ENCODE data around the gene RNF112.

RNF112 gene

GRCh38 chr17:19383681-19384470 is 27.2 kb upstream of the RNF112 start:
- H2AK5ac ChIP-seq (ENCODE audit: low read depth, low read length), result no peak overlapping the region
- H2BK15ac ChIP-seq (ENCODE audit: low read length), result no peak overlapping the region
- H3K36me3 ChIP-seq (replicated peaks in 1 of 2; ENCODE audit: control insufficient read depth in 2 of 2, insufficient read depth in 2 of 2, low read length in 2 of 2), result peaks cover 50 to 68% of the 10 kb centered on the region in 2 donors
- H3K23ac ChIP-seq (ENCODE audit: low read depth, low read length, poor library complexity), result peak overlapping the region; percentile 66
- no peak overlapping the region for H4K91ac ChIP-seq (ENCODE audit: low read depth, low read length, poor library complexity)
- H2AFZ ChIP-seq (ENCODE audit: low read length), result no peak overlapping the region
- H2BK120ac ChIP-seq (ENCODE audit: low read depth, low read length), result no peak overlapping the region
- WGBS, 2 donors (ENCODE audit: extremely low coverage in 2 of 2, insufficient read length in 2 of 2, insufficient replicate concordance in 1 of 2), result no CpG with 5 or more reads among the region's 6 CpGs
- H3K9ac ChIP-seq (ENCODE audit: low read depth, low read length, poor library complexity), result no peak overlapping the region
- H3K4me1 ChIP-seq (ENCODE audit: control insufficient read depth in 2 of 2, insufficient read depth in 1 of 2, low read depth in 1 of 2, low read length in 2 of 2), result peaks cover 19 to 25% of the 10 kb centered on the region in 2 donors
- H3K14ac ChIP-seq (ENCODE audit: low read length), result no peak overlapping the region
- no peak overlapping the region for H3K4me2 ChIP-seq (ENCODE audit: insufficient read depth, low read length, poor library complexity, severe bottlenecking)
- H3K4ac ChIP-seq (ENCODE audit: low read length), result no peak overlapping the region
- H3K9me3 ChIP-seq (replicated peaks in 1 of 2; ENCODE audit: control insufficient read depth in 2 of 2, insufficient read depth in 1 of 2, low read depth in 1 of 2, low read length in 2 of 2), result no peaks in the 10 kb centered on the region
- peaks cover 9% of the 10 kb centered on the region for H3K79me1 ChIP-seq (ENCODE audit: low read depth, low read length)
- H3K18ac ChIP-seq (ENCODE audit: low read length), result no peak overlapping the region
- no peak overlapping the region for H3K4me3 ChIP-seq (ENCODE audit: low read length in 2 of 2)
- no peak for DNase-seq (ENCODE audit: low spot score)
- H3K27ac ChIP-seq (replicated peaks; ENCODE audit: low read length), result no peak overlapping the region
- H3K27me3 ChIP-seq (ENCODE audit: control insufficient read depth in 3 of 3, insufficient read depth in 3 of 3, low read depth in 1 of 3, low read length in 3 of 3), result no peaks in the 10 kb centered on the region
- no peak overlapping the region for H2BK5ac ChIP-seq (ENCODE audit: low read length)
- H2BK12ac ChIP-seq (ENCODE audit: low read length), result no peak overlapping the region
- H4K8ac ChIP-seq (ENCODE audit: low read depth, low read length), result no peak overlapping the region

- Histone ChIP-seq H3K23ac (ENCODE audit: low read depth, low read length, poor library complexity) (no peak overlapping the region), H3K14ac (ENCODE audit: low read length) (no peak overlapping the region), H3K18ac (ENCODE audit: low read length) (no peak overlapping the region), H2BK5ac (ENCODE audit: low read length) (no peak overlapping the region), H4K91ac (ENCODE audit: low read depth, low read length, poor library complexity) (no peak overlapping the region), H3K9me3 (replicated peaks in 1 of 2; ENCODE audit: control insufficient read depth in 2 of 2, insufficient read depth in 1 of 2, low read depth in 1 of 2, low read length in 2 of 2) (no peaks in the 10 kb centered on the region), H3K4ac (ENCODE audit: low read length) (no peak overlapping the region), H3K36me3 (replicated peaks in 1 of 2; ENCODE audit: control insufficient read depth in 2 of 2, insufficient read depth in 2 of 2, low read length in 2 of 2) (peaks cover 46 to 59% of the 10 kb centered on the region in 2 donors), H2BK120ac (ENCODE audit: low read depth, low read length) (no peak overlapping the region), H3K79me1 (ENCODE audit: low read depth, low read length) (peaks cover 7% of the 10 kb centered on the region), H3K4me3 (ENCODE audit: low read length in 2 of 2) (no peak overlapping the region), H3K27ac (replicated peaks; ENCODE audit: low read length) (no peak overlapping the region), H2AFZ (ENCODE audit: low read length) (no peak overlapping the region), H2BK12ac (ENCODE audit: low read length) (no peak overlapping the region), H3K27me3 (ENCODE audit: control insufficient read depth in 3 of 3, insufficient read depth in 3 of 3, low read depth in 1 of 3, low read length in 3 of 3) (peaks cover 0 to 6% (median 0%) of the 10 kb centered on the region in 3 experiments), H3K4me2 (ENCODE audit: insufficient read depth, low read length, poor library complexity, severe bottlenecking) (no peak overlapping the region), H2BK15ac (ENCODE audit: low read length) (no peak overlapping the region), H4K8ac (ENCODE audit: low read depth, low read length) (no peak overlapping the region), H3K9ac (ENCODE audit: low read depth, low read length, poor library complexity) (no peak overlapping the region), H3K4me1 (ENCODE audit: control insufficient read depth in 2 of 2, insufficient read depth in 1 of 2, low read depth in 1 of 2, low read length in 2 of 2) (peaks cover 11 to 17% of the 10 kb centered on the region in 2 donors), H2AK5ac (ENCODE audit: low read depth, low read length) (no peak overlapping the region)
- no peak for DNase-seq (ENCODE audit: low spot score)
- no CpG with 5 or more reads among the region's 16 CpGs for WGBS, 2 donors (ENCODE audit: extremely low coverage in 2 of 2, insufficient read length in 2 of 2, insufficient replicate concordance in 1 of 2)
Measured at GRCh38 chr17:19384723-19385391, 26.2 kb upstream of the RNF112 start.

- Histone ChIP-seq H3K36me3 (replicated peaks in 1 of 2; ENCODE audit: control insufficient read depth in 2 of 2, insufficient read depth in 2 of 2, low read length in 2 of 2) (peaks cover 40 to 52% of the 10 kb centered on the region in 2 donors), H3K27me3 (ENCODE audit: control insufficient read depth in 3 of 3, insufficient read depth in 3 of 3, low read depth in 1 of 3, low read length in 3 of 3) (peaks cover 0 to 11% (median 0%) of the 10 kb centered on the region in 3 experiments), H3K79me1 (ENCODE audit: low read depth, low read length) (peaks cover 7% of the 10 kb centered on the region), H3K4me1 (ENCODE audit: control insufficient read depth in 2 of 2, insufficient read depth in 1 of 2, low read depth in 1 of 2, low read length in 2 of 2) (peaks cover 11 to 19% of the 10 kb centered on the region in 2 donors), H2BK12ac (ENCODE audit: low read length) (no peak overlapping the region), H2AK5ac (ENCODE audit: low read depth, low read length) (no peak overlapping the region), H2BK5ac (ENCODE audit: low read length) (no peak overlapping the region), H2BK15ac (ENCODE audit: low read length) (no peak overlapping the region), H2AFZ (ENCODE audit: low read length) (no peak overlapping the region), H3K9me3 (replicated peaks in 1 of 2; ENCODE audit: control insufficient read depth in 2 of 2, insufficient read depth in 1 of 2, low read depth in 1 of 2, low read length in 2 of 2) (no peaks in the 10 kb centered on the region), H3K23ac (ENCODE audit: low read depth, low read length, poor library complexity) (no peak overlapping the region), H4K8ac (ENCODE audit: low read depth, low read length) (no peak overlapping the region), H3K14ac (ENCODE audit: low read length) (no peak overlapping the region), H3K27ac (replicated peaks; ENCODE audit: low read length) (no peak overlapping the region), H3K4me2 (ENCODE audit: insufficient read depth, low read length, poor library complexity, severe bottlenecking) (no peak overlapping the region), H4K91ac (ENCODE audit: low read depth, low read length, poor library complexity) (no peak overlapping the region), H3K18ac (ENCODE audit: low read length) (no peak overlapping the region), H3K4ac (ENCODE audit: low read length) (no peak overlapping the region), H2BK120ac (ENCODE audit: low read depth, low read length) (no peak overlapping the region), H3K9ac (ENCODE audit: low read depth, low read length, poor library complexity) (no peak overlapping the region), H3K4me3 (ENCODE audit: low read length in 2 of 2) (no peak overlapping the region)
- WGBS, 2 donors (ENCODE audit: extremely low coverage in 2 of 2, insufficient read length in 2 of 2, insufficient replicate concordance in 1 of 2), result no CpG with 5 or more reads among the region's 9 CpGs
- DNase-seq (ENCODE audit: low spot score), result no peak
Measured at GRCh38 chr17:19385521-19385983, 25.5 kb upstream of the RNF112 start.

All from neuronal stem cell (in vitro differentiated cells).